Motor neuron (in vitro differentiated cells): ENCODE measurements around the gene MYOCD. TPM values are rescaled to one million over a fixed set of nuclear protein-coding genes. Genes with fewer than 3 reads are reported as not detected.
A peak's percentile ranks its signal among the peaks of the same experiment; 100 is the strongest.

Experiments
- ATAC-seq, 8 experiments: fragments of 200-7000 bp; cut with Tn5 transposase; replicated peaks in 6 of 8; 2 replicates each; pipeline ENCODE4 v1.8.0; 2021; ENCODE audit warnings: mild to moderate bottlenecking in 8 of 8, moderate library complexity in 8 of 8
- H3K27ac ChIP-seq, 2 donors: fragments of 250-450 bp; sonication (Bioruptor Pico); 2 replicates each; pipeline ENCODE4 v1.9.0; 2021; ENCODE audit warnings: antibody characterized with exemption in 2 of 2, mild to moderate bottlenecking in 2 of 2, moderate library complexity in 1 of 2
- H3K4me1 ChIP-seq, 2 donors: fragments of 250-450 bp; sonication (Bioruptor Pico); replicated peaks in 1 of 2; 2 replicates each; pipeline ENCODE4 v1.6.1; 2021; ENCODE audit warnings: antibody characterized with exemption in 2 of 2, mild to moderate bottlenecking in 2 of 2, moderate library complexity in 1 of 2
- H3K4me3 ChIP-seq, 5 donors: fragments of 250-450 bp; sonication (Bioruptor Pico); 2 replicates each; pipeline ENCODE4 v1.9.0; 2021; ENCODE audit warnings: antibody characterized with exemption in 5 of 5, mild to moderate bottlenecking in 5 of 5, moderate library complexity in 4 of 5
- WGBS, 10 experiments: fragments of 450-650 bp; shearing (Covaris generic); methylation state at CpG; one replicate each; pipeline ENCODE4 v1.0.0; 2022; 5-methylcytosine and 5-hydroxymethylcytosine counted together
- in situ Hi-C, 9 experiments: fragments of 400-800 bp; cut with MboI; loops; one replicate each; pipeline ENCODE4 v1.15.0; 2021; ENCODE audit warnings: low sequenced_read_pairs in 9 of 9, low pct_unique_long_range_greater_than_20kb in 2 of 9; ENCODE audit not compliant: unreplicated experiment in 9 of 9
- total RNA-seq, 8 experiments: library from RNA; unstranded; fragments of 300-600 nt; gene quantifications; 2 replicates each; pipeline versions ENCODE4 v1.2.3 to v1.2.4, GENCODE V29; 2022

Gene MYOCD
- total RNA-seq, 8 experiments from 2014 or later, result 0.04 to 0.47 (median 0.18) TPM; not detected in 1

DNA sequence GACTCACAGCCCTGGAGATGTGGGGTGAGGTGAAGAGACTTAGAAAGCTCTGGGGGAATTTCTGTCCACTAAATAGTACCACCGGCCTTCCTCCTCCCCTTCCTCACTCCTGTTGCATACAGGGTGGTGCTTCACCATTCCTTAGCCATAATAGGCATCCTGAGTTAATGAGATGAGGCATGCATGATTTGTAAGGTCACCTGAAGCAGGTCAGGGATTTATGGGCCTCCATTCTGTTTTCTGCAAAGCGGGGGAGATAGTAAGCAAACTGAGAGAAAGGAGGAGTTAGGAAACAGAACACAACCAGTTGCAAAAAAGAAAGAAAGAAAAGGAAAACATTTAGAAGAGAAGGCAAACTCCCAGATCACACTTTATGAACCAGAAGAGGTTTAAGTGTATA, 9.3 kb upstream of the MYOCD start:
- in situ Hi-C loops, result no loop called here
- H3K4me1 ChIP-seq, result no peaks in the 10 kb centered on the region
- H3K4me3 ChIP-seq, result no peak overlapping the region
- ATAC-seq, result no peak
- no peak overlapping the region for H3K27ac ChIP-seq
- WGBS, 10 experiments, result 0 to 89% (median 60%) methylated on average over 1 to 2 of the region's 2 CpGs; no CpG with 5 or more reads in 3 of the 10 experiments

DNA sequence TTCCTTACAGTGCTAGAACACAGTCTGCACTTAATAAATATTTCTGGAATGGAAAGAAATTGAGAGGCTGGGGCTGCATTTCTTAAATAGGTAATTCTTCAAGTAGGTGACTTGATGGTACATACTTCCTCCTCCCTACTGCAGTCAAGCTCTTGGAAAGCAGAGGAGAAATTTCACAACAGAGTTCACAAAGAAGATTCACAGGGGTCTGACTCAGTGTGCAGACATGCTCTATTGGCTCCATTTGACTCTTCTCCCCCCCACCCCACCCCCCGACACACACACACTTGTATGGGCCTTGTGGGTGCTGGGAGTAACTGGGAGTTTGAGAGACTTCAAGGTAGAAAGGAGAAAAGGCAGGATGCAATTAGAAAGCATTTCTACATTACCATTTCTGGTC, 6.2 kb upstream of the MYOCD start:
- in situ Hi-C loops, result no loop called here
- no peak overlapping the region for H3K4me3 ChIP-seq
- H3K4me1 ChIP-seq, result peaks cover under 1 to 3% of the 10 kb centered on the region in 2 donors
- ATAC-seq, result no peak
- no peak overlapping the region for H3K27ac ChIP-seq
- WGBS, 10 experiments, result 80% methylated on average over 1 of the region's 1 CpG; no CpG with 5 or more reads in 9 of the 10 experiments

DNA sequence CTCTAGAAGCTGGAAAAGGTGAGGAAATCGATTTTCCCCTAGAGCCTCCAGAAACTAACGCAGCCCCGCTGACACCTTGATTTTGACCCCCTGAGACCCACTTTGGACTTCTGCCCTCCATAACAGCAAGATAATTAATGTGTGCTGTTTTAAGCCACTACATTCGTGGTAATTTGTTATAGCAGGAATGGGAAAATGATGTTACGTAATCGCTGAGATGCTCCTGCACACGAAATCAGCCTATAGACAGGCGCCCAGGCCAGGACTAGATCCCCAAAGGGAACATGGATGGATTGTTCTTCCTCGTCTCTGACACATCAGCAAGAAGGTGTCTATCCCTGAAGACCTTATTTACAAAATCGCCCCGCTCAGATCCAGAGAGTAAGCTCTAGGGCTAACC, 1.4 kb upstream of the MYOCD start:
- 11 to 88% (median 74%) methylated on average over 1 to 8 of the region's 11 CpGs; no CpG with 5 or more reads in 3 of the 10 experiments for whole genome bisulfite sequencing, 10 experiments
- Histone ChIP-seq H3K27ac (no peak overlapping the region), H3K4me1 (peaks cover 5 to 8% of the 10 kb centered on the region in 2 donors), H3K4me3 (no peak overlapping the region)
- no peak for ATAC-seq
- in situ Hi-C loops, result loop anchor here in 1 of 9 experiments (10.0 kb wide), 1 partner anchor 409 kb away; no protein-coding TSS in a partner anchor

DNA sequence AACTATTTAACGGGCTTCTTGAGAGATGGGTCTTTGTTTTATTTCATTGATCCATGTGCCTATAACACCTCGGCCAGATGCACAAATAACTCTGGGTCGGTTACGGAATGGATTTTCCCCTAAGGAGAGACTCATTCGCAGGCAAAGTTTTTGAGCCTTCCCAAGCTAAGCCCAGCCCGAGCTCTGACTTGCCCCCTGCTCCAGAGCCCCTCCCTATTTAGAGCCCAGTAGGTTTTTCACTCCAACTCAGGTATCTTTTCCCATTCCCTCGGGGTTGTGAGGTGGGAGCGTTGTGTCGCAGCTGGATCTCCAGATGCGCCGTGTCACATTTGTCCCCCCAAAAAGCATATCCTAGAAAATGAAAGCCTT, 812 bp upstream of the MYOCD start:
- ATAC-seq, result no peak
- Histone ChIP-seq H3K27ac (no peak overlapping the region), H3K4me3 (peak overlapping the region; percentile 35 to 51 (median 43)), H3K4me1 (peaks cover 5 to 8% of the 10 kb centered on the region in 2 donors)
- 0 to 80% (median 6%) methylated on average over 1 to 8 of the region's 11 CpGs; no CpG with 5 or more reads in 1 of the 10 experiments for WGBS, 10 experiments
- in situ Hi-C loops, result loop anchor here in 1 of 9 experiments (10.0 kb wide), 1 partner anchor 410 kb away; no protein-coding TSS in a partner anchor

- in situ Hi-C loops, result loop anchor here in 1 of 9 experiments (10.0 kb wide), 1 partner anchor 412 kb away; no protein-coding TSS in a partner anchor
- WGBS, 10 experiments, result 0 to 87% (median 51%) methylated on average over 1 to 6 of the region's 6 CpGs; no CpG with 5 or more reads in 4 of the 10 experiments
- Histone ChIP-seq H3K27ac (no peak overlapping the region), H3K4me3 (no peak overlapping the region), H3K4me1 (peaks cover 5 to 8% of the 10 kb centered on the region in 2 donors)
- ATAC-seq, result no peak
Observed at GRCh38 chr17:12666718-12667117, 1.0 kb downstream of the MYOCD start.

- Histone ChIP-seq H3K27ac (no peak overlapping the region), H3K4me1 (peaks cover 5 to 8% of the 10 kb centered on the region in 2 donors), H3K4me3 (no peak overlapping the region)
- ATAC-seq, result peak in 7 of 8 experiments; percentile 44 to 72 (median 64)
- WGBS, 10 experiments, result 10 to 75% (median 34%) methylated on average over 2 to 7 of the region's 9 CpGs; no CpG with 5 or more reads in 2 of the 10 experiments
- in situ Hi-C loops, result loop anchor here in 1 of 9 experiments (10.0 kb wide), 1 partner anchor 413 kb away; no protein-coding TSS in a partner anchor
Observed at GRCh38 chr17:12667299-12667958, 1.7 kb downstream of the MYOCD start.

DNA sequence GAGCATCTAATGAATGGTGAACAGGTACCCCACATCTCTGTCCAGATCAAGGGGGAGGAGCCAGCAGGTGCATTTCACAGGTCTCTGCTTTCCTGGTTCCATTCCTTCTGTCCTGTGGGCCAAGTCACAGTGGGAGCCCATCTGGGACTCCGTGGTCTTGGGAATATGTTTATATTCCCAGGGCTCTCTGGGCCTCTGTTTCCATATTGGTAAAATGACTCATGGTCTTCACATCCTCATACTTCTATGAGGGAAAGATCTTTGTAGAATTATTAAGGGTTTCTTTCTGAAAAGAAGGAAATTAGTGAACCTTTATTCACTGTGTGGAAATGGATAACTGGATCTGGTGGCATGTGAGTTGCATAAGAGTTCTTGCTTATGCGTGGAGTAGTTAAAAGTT, 6.2 kb downstream of the MYOCD start:
- 60 to 100% (median 80%) methylated on average over 1 to 2 of the region's 2 CpGs; no CpG with 5 or more reads in 1 of the 10 experiments for WGBS, 10 experiments
- H3K27ac ChIP-seq, result no peak overlapping the region
- no peaks in the 10 kb centered on the region for H3K4me1 ChIP-seq
- no peak overlapping the region for H3K4me3 ChIP-seq
- ATAC-seq, result no peak
- in situ Hi-C loops, result no loop called here

DNA sequence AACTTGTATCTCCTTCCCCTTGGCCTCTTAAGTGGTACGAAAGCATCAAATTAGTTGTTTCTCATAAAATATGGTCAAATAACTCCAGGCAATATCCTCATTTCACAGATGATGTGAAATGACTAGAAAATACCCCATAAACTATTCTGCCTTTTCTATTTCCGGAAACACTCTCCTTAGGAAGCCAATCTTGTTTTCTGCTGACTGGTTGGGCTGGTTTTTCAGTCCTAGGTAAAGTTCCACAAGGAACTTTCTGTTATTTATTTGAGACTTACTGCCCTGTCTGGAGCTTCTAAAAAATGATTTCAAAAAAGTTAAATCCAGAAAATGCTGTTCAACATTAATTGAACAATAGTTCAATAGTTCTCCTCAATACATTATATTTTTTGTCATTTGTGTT, 7.3 kb downstream of the MYOCD start:
- Histone ChIP-seq H3K4me3 (no peak overlapping the region), H3K27ac (no peak overlapping the region), H3K4me1 (no peaks in the 10 kb centered on the region)
- WGBS, 10 experiments, result 38 to 96% (median 80%) methylated on average over 1 to 2 of the region's 2 CpGs; no CpG with 5 or more reads in 1 of the 10 experiments
- no peak for ATAC-seq
- in situ Hi-C loops, result no loop called here

DNA sequence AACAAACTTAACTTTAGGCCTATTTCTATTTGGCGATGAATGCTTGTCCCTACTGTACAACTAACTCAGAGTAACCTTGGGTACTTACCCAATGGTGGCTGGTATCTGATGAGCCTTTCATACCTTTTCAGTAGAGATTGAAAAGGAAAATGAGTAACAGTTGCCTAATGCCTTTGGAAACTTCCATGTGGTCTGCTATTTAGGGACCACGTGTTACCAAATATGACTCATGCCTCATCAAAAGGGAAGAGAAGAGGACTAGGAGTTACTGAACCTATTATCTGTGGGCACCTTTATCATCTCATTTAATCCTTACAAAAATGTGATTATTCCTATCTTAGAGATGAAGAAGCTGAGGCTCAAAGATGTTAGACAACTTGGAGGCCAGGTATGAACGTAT, 8.1 kb downstream of the MYOCD start:
- WGBS, 10 experiments, result 0 to 100% (median 78%) methylated on average over 1 to 3 of the region's 3 CpGs
- no peak for ATAC-seq
- in situ Hi-C loops, result no loop called here
- H3K4me1 ChIP-seq, result no peaks in the 10 kb centered on the region
- H3K27ac ChIP-seq, result no peak overlapping the region
- no peak overlapping the region for H3K4me3 ChIP-seq

DNA sequence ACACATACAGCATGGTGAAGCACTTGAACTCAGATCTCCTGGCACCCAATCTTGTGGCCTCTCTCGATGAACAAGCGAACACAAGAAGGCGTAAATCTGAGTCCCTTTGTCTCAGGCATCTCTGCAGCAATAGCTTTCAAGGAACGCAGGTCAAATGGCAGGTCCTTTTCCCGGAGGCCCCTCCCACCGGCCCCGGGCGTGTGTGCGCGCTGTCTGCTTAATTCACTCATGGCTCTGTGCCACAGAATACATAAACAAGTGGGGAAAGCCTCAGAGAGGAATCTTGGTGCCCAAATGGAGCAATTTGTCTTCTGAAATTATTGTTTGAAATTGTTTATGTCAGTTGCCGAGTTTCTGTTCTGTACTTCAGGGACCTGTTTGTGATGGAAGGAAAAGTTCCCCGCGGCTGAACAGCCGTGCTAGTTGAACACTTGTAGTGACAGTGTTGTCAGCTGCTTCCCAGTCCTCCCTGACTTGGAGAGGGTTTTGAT, 14.8 kb downstream of the MYOCD start:
- ATAC-seq, result peak in 4 of 8 experiments; percentile 25 to 80 (median 37)
- no peak overlapping the region for H3K27ac ChIP-seq
- in situ Hi-C loops, result no loop called here
- 30 to 81% (median 63%) methylated on average over 2 to 8 of the region's 14 CpGs; no CpG with 5 or more reads in 3 of the 10 experiments for WGBS, 10 experiments
- H3K4me1 ChIP-seq, result peaks cover 5% of the 10 kb centered on the region in 2 donors
- no peak overlapping the region for H3K4me3 ChIP-seq

DNA sequence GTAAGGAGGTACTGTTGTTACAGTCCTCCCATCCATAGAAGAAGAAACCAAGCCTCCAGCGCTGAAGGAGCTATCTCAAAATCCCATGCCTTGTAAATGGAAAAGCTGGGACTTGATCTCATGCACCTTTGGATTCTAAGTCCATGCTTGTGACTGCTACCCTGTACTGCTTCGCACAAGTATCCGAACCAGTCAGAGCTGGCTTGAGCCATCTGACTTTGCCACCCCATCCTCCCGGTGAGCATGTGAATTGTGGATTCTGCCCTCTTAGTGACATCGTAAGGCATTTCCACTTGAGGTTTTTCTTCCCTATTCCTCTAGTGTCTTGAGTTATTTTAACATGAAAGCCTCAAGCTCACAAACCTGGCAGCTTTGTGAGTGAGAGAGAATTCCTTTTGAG, 15.3 kb downstream of the MYOCD start:
- Histone ChIP-seq H3K4me1 (peaks cover 5% of the 10 kb centered on the region in 2 donors), H3K4me3 (no peak overlapping the region), H3K27ac (no peak overlapping the region)
- in situ Hi-C loops, result no loop called here
- no peak for ATAC-seq
- 78 to 100% (median 86%) methylated on average over 1 to 4 of the region's 5 CpGs; no CpG with 5 or more reads in 5 of the 10 experiments for WGBS, 10 experiments

GRCh38 chr17:12683299-12683698, 17.6 kb downstream of the MYOCD start:
- Histone ChIP-seq H3K4me3 (no peak overlapping the region), H3K27ac (no peak overlapping the region), H3K4me1 (peaks cover 11 to 16% of the 10 kb centered on the region in 2 donors)
- 62 to 92% (median 79%) methylated on average over 3 to 10 of the region's 10 CpGs for WGBS, 10 experiments
- in situ Hi-C loops, result no loop called here
- no peak for ATAC-seq

DNA sequence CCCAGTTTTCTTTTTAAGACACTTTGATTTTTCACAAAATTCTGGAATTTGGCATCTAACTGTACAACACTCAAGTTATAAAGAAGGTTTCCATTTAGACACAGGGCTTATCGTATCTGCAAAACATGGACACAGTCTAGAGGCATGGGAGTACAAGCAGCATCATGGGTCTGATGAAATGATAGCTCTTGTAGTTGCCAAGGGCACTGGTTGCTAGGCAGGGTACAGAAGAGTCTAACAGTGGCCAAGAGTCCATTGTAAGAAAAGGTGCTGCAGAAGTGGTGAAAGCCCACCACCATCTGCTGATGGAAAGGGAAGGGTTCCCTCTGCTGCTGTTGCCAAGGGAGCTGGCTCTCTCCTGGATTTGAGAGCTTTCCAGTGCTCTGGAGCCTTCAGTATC, 20.8 kb downstream of the MYOCD start:
- WGBS, 10 experiments, result 14 to 100% (median 83%) methylated on average over 1 of the region's 1 CpG; no CpG with 5 or more reads in 7 of the 10 experiments
- peaks cover 5 to 16% of the 10 kb centered on the region in 2 donors for H3K4me1 ChIP-seq
- no peak overlapping the region for H3K4me3 ChIP-seq
- in situ Hi-C loops, result no loop called here
- ATAC-seq, result peak in 1 of 8 experiments; percentile 25
- H3K27ac ChIP-seq, result no peak overlapping the region
